ENCODE measurements around the gene MTFP1.

- no peak for TF ChIP-seq CTCF (conservative IDR thresholded peaks at IDR 0.05)
- TF ChIP-seq EZH2 (IDR thresholded peaks at IDR 0.05; ENCODE audit: low read depth) = no peak
These were observed 11.0 kb upstream of the MTFP1 start for GRCh38 chr22:30414525-30415047.
